BLaER1 (cell line): ENCODE measurements around the gene DGLUCY.

Experiments used
- H3K27ac ChIP-seq: shearing (Covaris generic); formaldehyde crosslinking; 2 replicates; pipeline ENCODE4 v1.8.1; 2022
- H3K27me3 ChIP-seq: shearing (Covaris generic); formaldehyde crosslinking; 2 replicates; pipeline ENCODE4 v1.8.1; 2022
- H3K36me3 ChIP-seq: shearing (Covaris generic); formaldehyde crosslinking; 2 replicates; pipeline ENCODE4 v1.8.1; 2022
- H3K4me1 ChIP-seq: shearing (Covaris generic); formaldehyde crosslinking; 2 replicates; pipeline ENCODE4 v1.8.1; 2022
- H3K4me2 ChIP-seq: shearing (Covaris generic); formaldehyde crosslinking; 2 replicates; pipeline ENCODE4 v1.8.1; 2022
- H3K4me3 ChIP-seq: shearing (Covaris generic); formaldehyde crosslinking; 2 replicates; pipeline ENCODE4 v1.8.1; 2022
- H3K9ac ChIP-seq: shearing (Covaris generic); formaldehyde crosslinking; 2 replicates; pipeline ENCODE4 v1.8.1; 2022
- H3K9me3 ChIP-seq: shearing (Covaris generic); formaldehyde crosslinking; 2 replicates; pipeline ENCODE4 v1.8.1; 2022
- H4K20me1 ChIP-seq: shearing (Covaris generic); formaldehyde crosslinking; 2 replicates; pipeline ENCODE4 v1.8.1; 2022
- Cebpa-rat ChIP-seq: shearing (Covaris generic); IDR thresholded peaks from 2 replicates; pipeline ENCODE4 v1.8.1; 2022

DGLUCY gene

GRCh38 chr14:91159906-91160305 is 46.0 kb downstream of the DGLUCY start:
- H3K4me1 ChIP-seq = peaks cover 14% of the 10 kb centered on the region
- no peak overlapping the region for H3K27ac ChIP-seq
- H3K9me3 ChIP-seq = no peaks in the 10 kb centered on the region
- no peak overlapping the region for H3K4me3 ChIP-seq
- H3K4me2 ChIP-seq = no peak overlapping the region
- H3K27me3 ChIP-seq = no peaks in the 10 kb centered on the region
- peaks cover 11% of the 10 kb centered on the region; the same call in 1 of the 2 replicates for H4K20me1 ChIP-seq
- H3K36me3 ChIP-seq = peaks cover 87% of the 10 kb centered on the region
- no peak overlapping the region for H3K9ac ChIP-seq
- no peak for TF ChIP-seq Cebpa-rat

GRCh38 chr14:91163316-91163715 is 49.4 kb downstream of the DGLUCY start:
- no peak overlapping the region for H3K27ac ChIP-seq
- no peak overlapping the region for H3K4me3 ChIP-seq
- TF ChIP-seq Cebpa-rat = no peak
- no peak overlapping the region for H3K4me2 ChIP-seq
- peaks cover 100% of the 10 kb centered on the region for H3K36me3 ChIP-seq
- H3K27me3 ChIP-seq = no peaks in the 10 kb centered on the region
- H3K9ac ChIP-seq = no peak overlapping the region
- no peaks in the 10 kb centered on the region for H3K9me3 ChIP-seq
- H4K20me1 ChIP-seq = no peaks in the 10 kb centered on the region
- H3K4me1 ChIP-seq = peaks cover 7% of the 10 kb centered on the region

GRCh38 chr14:91164676-91165075 is 50.8 kb downstream of the DGLUCY start:
- H3K9ac ChIP-seq = no peak overlapping the region
- peaks cover 100% of the 10 kb centered on the region for H3K36me3 ChIP-seq
- no peak overlapping the region for H3K4me3 ChIP-seq
- H3K4me2 ChIP-seq = no peak overlapping the region
- no peaks in the 10 kb centered on the region for H4K20me1 ChIP-seq
- H3K9me3 ChIP-seq = no peaks in the 10 kb centered on the region
- H3K27ac ChIP-seq = no peak overlapping the region
- TF ChIP-seq Cebpa-rat = no peak
- H3K4me1 ChIP-seq = peaks cover 7% of the 10 kb centered on the region
- no peaks in the 10 kb centered on the region for H3K27me3 ChIP-seq

GRCh38 chr14:91167380-91167770 is 53.5 kb downstream of the DGLUCY start:
- no peak overlapping the region for H3K27ac ChIP-seq
- no peaks in the 10 kb centered on the region for H3K9me3 ChIP-seq
- H3K4me2 ChIP-seq = no peak overlapping the region
- no peaks in the 10 kb centered on the region for H3K4me1 ChIP-seq
- H3K9ac ChIP-seq = no peak overlapping the region
- no peaks in the 10 kb centered on the region for H3K27me3 ChIP-seq
- 0 out of 2 replicates have a peak, but pooled peaks cover 5% of the 10 kb centered on the region for H4K20me1 ChIP-seq
- H3K36me3 ChIP-seq = peaks cover 94% of the 10 kb centered on the region
- H3K4me3 ChIP-seq = no peak overlapping the region
- no peak for TF ChIP-seq Cebpa-rat

GRCh38 chr14:91169951-91170350 is 56.1 kb downstream of the DGLUCY start:
- no peaks in the 10 kb centered on the region for H3K4me1 ChIP-seq
- H4K20me1 ChIP-seq = 0 out of 2 replicates have a peak, but pooled peaks cover 5% of the 10 kb centered on the region
- H3K36me3 ChIP-seq = peaks cover 87% of the 10 kb centered on the region
- TF ChIP-seq Cebpa-rat = no peak
- H3K9ac ChIP-seq = no peak overlapping the region
- no peak overlapping the region for H3K27ac ChIP-seq
- no peaks in the 10 kb centered on the region for H3K9me3 ChIP-seq
- no peak overlapping the region for H3K4me2 ChIP-seq
- H3K4me3 ChIP-seq = no peak overlapping the region
- no peaks in the 10 kb centered on the region for H3K27me3 ChIP-seq

- Histone ChIP-seq H4K20me1 (0 out of 2 replicates have a peak, but pooled peaks cover 5% of the 10 kb centered on the region), H3K4me1 (no peaks in the 10 kb centered on the region), H3K9ac (no peak overlapping the region), H3K27me3 (no peaks in the 10 kb centered on the region), H3K4me3 (no peak overlapping the region), H3K9me3 (no peaks in the 10 kb centered on the region), H3K36me3 (peaks cover 87% of the 10 kb centered on the region), H3K4me2 (no peak overlapping the region), H3K27ac (no peak overlapping the region)
- no peak for TF ChIP-seq Cebpa-rat
Measured at GRCh38 chr14:91170504-91171121, 56.7 kb downstream of the DGLUCY start.

- Histone ChIP-seq H3K9ac (no peak overlapping the region), H3K27ac (no peak overlapping the region), H3K9me3 (no peaks in the 10 kb centered on the region), H3K36me3 (peaks cover 87% of the 10 kb centered on the region), H3K4me3 (no peak overlapping the region), H3K27me3 (no peaks in the 10 kb centered on the region), H3K4me2 (no peak overlapping the region), H4K20me1 (0 out of 2 replicates have a peak, but pooled peaks cover 5% of the 10 kb centered on the region), H3K4me1 (no peaks in the 10 kb centered on the region)
- no peak for TF ChIP-seq Cebpa-rat
Measured at GRCh38 chr14:91171291-91171690, 57.4 kb downstream of the DGLUCY start.

GRCh38 chr14:91173221-91173670 is 59.4 kb downstream of the DGLUCY start:
- Histone ChIP-seq H3K9me3 (no peaks in the 10 kb centered on the region), H3K27ac (no peak overlapping the region), H3K4me3 (no peak overlapping the region), H3K9ac (no peak overlapping the region), H3K4me2 (no peak overlapping the region), H3K4me1 (no peaks in the 10 kb centered on the region), H3K36me3 (peaks cover 81% of the 10 kb centered on the region), H4K20me1 (0 out of 2 replicates have a peak, but pooled peaks cover 5% of the 10 kb centered on the region), H3K27me3 (no peaks in the 10 kb centered on the region)
- no peak for TF ChIP-seq Cebpa-rat

- no peak for TF ChIP-seq Cebpa-rat
- no peaks in the 10 kb centered on the region for H3K27me3 ChIP-seq
- no peak overlapping the region for H3K4me3 ChIP-seq
- H3K9me3 ChIP-seq = no peaks in the 10 kb centered on the region
- no peak overlapping the region for H3K4me2 ChIP-seq
- no peak overlapping the region for H3K9ac ChIP-seq
- H3K36me3 ChIP-seq = peaks cover 81% of the 10 kb centered on the region
- 0 out of 2 replicates have a peak, but pooled peaks cover 5% of the 10 kb centered on the region for H4K20me1 ChIP-seq
- no peak overlapping the region for H3K27ac ChIP-seq
- no peaks in the 10 kb centered on the region for H3K4me1 ChIP-seq
Measured at GRCh38 chr14:91173904-91174303, 60.0 kb downstream of the DGLUCY start.

GRCh38 chr14:91175291-91176201 is 61.7 kb downstream of the DGLUCY start:
- TF ChIP-seq Cebpa-rat = no peak
- Histone ChIP-seq H3K4me3 (no peak overlapping the region), H3K4me1 (no peaks in the 10 kb centered on the region), H4K20me1 (0 out of 2 replicates have a peak, but pooled peaks cover 5% of the 10 kb centered on the region), H3K9me3 (no peaks in the 10 kb centered on the region), H3K4me2 (no peak overlapping the region), H3K27me3 (no peaks in the 10 kb centered on the region), H3K36me3 (peaks cover 76% of the 10 kb centered on the region), H3K9ac (no peak overlapping the region; the same call in 1 of the 2 replicates), H3K27ac (no peak overlapping the region)
